HG02759 (cell line): ENCODE measurements around the gene BIRC6.
"Not testable (repeated sequence)": the region's sequence is repeated elsewhere in the genome, so short reads cannot be mapped to it uniquely, and the experiment has no call there.

ENCODE experiments used
- ATAC-seq: cut with Tn5 transposase; IDR thresholded peaks from one replicate; pipeline ENCODE4 v1.9.1; 2021; ENCODE audit warnings: mild to moderate bottlenecking, moderate library complexity; ENCODE audit not compliant: unreplicated experiment

BIRC6 gene

GRCh38 chr2:32356681-32357317 is at the start of gene BIRC6:
Gene BIRC6, plus strand, starts transcription at chr2:32357023. Its CDS starts 139 bp downstream, at chr2:32357162.
- peak; percentile 88 for ATAC-seq

GRCh38 chr2:32310577-32310976 is 46.2 kb upstream of the BIRC6 start:
- no peak for ATAC-seq

- ATAC-seq = no peak
Observed at GRCh38 chr2:32314886-32315285, 41.9 kb upstream of the BIRC6 start.

- ATAC-seq = not testable (repeated sequence)
Observed at GRCh38 chr2:32328679-32329078, 28.1 kb upstream of the BIRC6 start.

GRCh38 chr2:32329180-32329980 is 27.4 kb upstream of the BIRC6 start:
- ATAC-seq = not testable (repeated sequence)

- ATAC-seq = no peak
Observed at GRCh38 chr2:32330136-32330535, 26.7 kb upstream of the BIRC6 start.

- no peak for ATAC-seq
Observed at GRCh38 chr2:32342801-32343200, 14.0 kb upstream of the BIRC6 start.

GRCh38 chr2:32350797-32351196 is 6.0 kb upstream of the BIRC6 start:
- ATAC-seq = not testable (repeated sequence)

GRCh38 chr2:32355976-32356680 is 695 bp upstream of the BIRC6 start:
- no peak for ATAC-seq

GRCh38 chr2:32357318-32358110 is 691 bp downstream of the BIRC6 start:
- ATAC-seq = peak; percentile 10

- no peak for ATAC-seq
Observed at GRCh38 chr2:32358111-32358482, 1.3 kb downstream of the BIRC6 start.

- ATAC-seq = no peak
Observed at GRCh38 chr2:32360416-32360815, 3.6 kb downstream of the BIRC6 start.

- not testable (repeated sequence) for ATAC-seq
Observed at GRCh38 chr2:32362997-32363396, 6.2 kb downstream of the BIRC6 start.

- peak; percentile 64 for ATAC-seq
Observed at GRCh38 chr2:32363597-32363996, 6.8 kb downstream of the BIRC6 start.

GRCh38 chr2:32364290-32364689 is 7.5 kb downstream of the BIRC6 start:
- ATAC-seq = not testable (repeated sequence)

GRCh38 chr2:32365679-32366078 is 8.9 kb downstream of the BIRC6 start:
- ATAC-seq = not testable (repeated sequence)

GRCh38 chr2:32366595-32366994 is 9.8 kb downstream of the BIRC6 start:
- no peak for ATAC-seq

- ATAC-seq = no peak
Observed at GRCh38 chr2:32369222-32369621, 12.4 kb downstream of the BIRC6 start.

- not testable (repeated sequence) for ATAC-seq
Observed at GRCh38 chr2:32370942-32371341, 14.1 kb downstream of the BIRC6 start.

GRCh38 chr2:32372519-32373182 is 15.8 kb downstream of the BIRC6 start:
- ATAC-seq = no peak
